Panc1 (cell line): Measurements from ENCODE around the gene TWSG1. TPM values are rescaled to one million over a fixed set of nuclear protein-coding genes. Genes with fewer than 3 reads are reported as not detected.

Source experiments
- ATAC-seq: fragments of 200-7000 bp; cut with Tn5 transposase; 2 replicates; pipeline ENCODE4 v1.9.1; 2020; ENCODE audit warnings: mild to moderate bottlenecking, moderate library complexity
- BruUV-seq: library from RNA; stranded (reverse); fragments of 400-500 nt; replicated peaks from 2 replicates; lab custom pipeline; 2021; lab: Mats Ljungman, UMichigan
- CTCF ChIA-PET: fragments of 300-600 bp; sonication (Branson Sonifier 250); formaldehyde crosslinking; loops from one replicate; lab custom pipeline; 2022; ENCODE audit warnings: antibody characterized with exemption; lab: Charles Lee
- POLR2A ChIA-PET: fragments of 300-600 bp; sonication (Branson Sonifier 250); formaldehyde crosslinking; loops from one replicate; lab custom pipeline; 2022; ENCODE audit warnings: antibody characterized with exemption; lab: Charles Lee
- DNase-seq: peaks from one replicate; pipeline ENCODE4 v3.0.0-alpha.2; 2010; ENCODE audit warnings: low read depth, low spot score
- H3K27ac ChIP-seq: 2 replicates; pipeline ENCODE4 v1.5.1; 2011; ENCODE audit warnings: mild to moderate bottlenecking, low read length, inconsistent platforms
- H3K27me3 ChIP-seq: fragments of 200-500 bp; sonication (Bioruptor generic); 2 replicates; pipeline ENCODE4 v1.6.0; 2014; ENCODE audit warnings: low read length, inconsistent platforms; ENCODE audit not compliant: control insufficient read depth, insufficient read depth
- H3K36me3 ChIP-seq: fragments of 200-500 bp; sonication (Bioruptor generic); 2 replicates; pipeline ENCODE4 v1.5.1; 2014; ENCODE audit warnings: inconsistent platforms, mild to moderate bottlenecking, low read length, moderate library complexity; ENCODE audit not compliant: control insufficient read depth, insufficient read depth
- H3K4me1 ChIP-seq: 2 replicates; pipeline ENCODE4 v1.5.1; 2011; ENCODE audit warnings: inconsistent platforms, mild to moderate bottlenecking, low read length, moderate library complexity; ENCODE audit not compliant: control insufficient read depth, insufficient read depth
- H3K4me3 ChIP-seq, 2 experiments: 2 replicates each; pipeline ENCODE4 v1.5.1; 2011 to 2012; ENCODE audit warnings: low read depth in 2 of 2, low read length in 2 of 2, mild to moderate bottlenecking in 2 of 2, inconsistent platforms in 1 of 2, moderate library complexity in 1 of 2
- H3K9me3 ChIP-seq: fragments of 200-500 bp; sonication (Bioruptor generic); 2 replicates; pipeline ENCODE4 v1.5.1; 2014; ENCODE audit warnings: low read depth, mild to moderate bottlenecking, inconsistent platforms, low read length, moderate library complexity; ENCODE audit not compliant: control insufficient read depth, insufficient read depth
- POLR2AphosphoS5 ChIP-seq: IDR thresholded peaks from 2 replicates; pipeline ENCODE4 v1.6.1; 2012; ENCODE audit warnings: mild to moderate bottlenecking, low read depth, low read length, moderate library complexity
- REST ChIP-seq, 2 experiments: IDR thresholded peaks; 2 replicates each; pipeline ENCODE4 v1.6.1; 2011 to 2012; ENCODE audit warnings: low read depth in 2 of 2, control low read depth in 1 of 2, low read length in 1 of 2, mild to moderate bottlenecking in 1 of 2, moderate library complexity in 1 of 2; ENCODE audit not compliant: insufficient read depth in 1 of 2
- SIN3A ChIP-seq: IDR thresholded peaks from 2 replicates; pipeline ENCODE4 v1.6.1; 2012; ENCODE audit warnings: low read depth, mild to moderate bottlenecking, low read length, moderate library complexity, borderline replicate concordance; ENCODE audit not compliant: insufficient read depth
- TCF7L2 ChIP-seq: IDR thresholded peaks from 2 replicates; pipeline ENCODE4 v1.6.1; 2011; ENCODE audit warnings: mild to moderate bottlenecking, low read depth, low read length, inconsistent platforms
- in situ Hi-C: cut with HindIII; loops from 2 replicates; pipeline ENCODE4 v1.10.0; 2016; ENCODE audit warnings: low sequenced_read_pairs, low pct_unique_long_range_greater_than_20kb
- intact Hi-C: fragments of 100-400 bp; cut with micrococcal nuclease; formaldehyde crosslinking; loops from one replicate; pipeline ENCODE4 v1.10.0; 2022; ENCODE audit not compliant: unreplicated experiment
- total RNA-seq: library from RNA; stranded (reverse); gene quantifications from one replicate; pipeline ENCODE4 v1.2.1, GENCODE V29; 2021; ENCODE audit not compliant: unreplicated experiment
- TF ChIP-seq, protein P1 (sequence below): fragments of 450-650 bp; IDR thresholded peaks from 2 replicates; pipeline ENCODE4 v1.5.1; 2017; ENCODE audit warnings: mild to moderate bottlenecking

The TWSG1 gene
- total RNA-seq, 1 experiment from 2014 or later, result 54.1 TPM

GRCh38 chr18:9346775-9347174 is 12.2 kb downstream of the TWSG1 start:
- intact Hi-C loops, result no loop called here
- ATAC-seq (no peak), DNase-seq (no peak)
- peaks cover 3% of the 10 kb centered on the region; the same call in 1 of the 2 replicates for H3K36me3 ChIP-seq
- ChIA-PET CTCF (no interaction called here), POLR2A (no interaction called here)
- peaks cover 16% of the 10 kb centered on the region for H3K4me1 ChIP-seq
- H3K27me3 ChIP-seq, result no peaks in the 10 kb centered on the region
- in situ Hi-C loops, result no loop called here
- no TSS peak for BruUV-seq
- no peak overlapping the region for H3K4me3 ChIP-seq
- H3K9me3 ChIP-seq, result no peaks in the 10 kb centered on the region
- no peak overlapping the region for H3K27ac ChIP-seq
- TF ChIP-seq, protein P1, sequence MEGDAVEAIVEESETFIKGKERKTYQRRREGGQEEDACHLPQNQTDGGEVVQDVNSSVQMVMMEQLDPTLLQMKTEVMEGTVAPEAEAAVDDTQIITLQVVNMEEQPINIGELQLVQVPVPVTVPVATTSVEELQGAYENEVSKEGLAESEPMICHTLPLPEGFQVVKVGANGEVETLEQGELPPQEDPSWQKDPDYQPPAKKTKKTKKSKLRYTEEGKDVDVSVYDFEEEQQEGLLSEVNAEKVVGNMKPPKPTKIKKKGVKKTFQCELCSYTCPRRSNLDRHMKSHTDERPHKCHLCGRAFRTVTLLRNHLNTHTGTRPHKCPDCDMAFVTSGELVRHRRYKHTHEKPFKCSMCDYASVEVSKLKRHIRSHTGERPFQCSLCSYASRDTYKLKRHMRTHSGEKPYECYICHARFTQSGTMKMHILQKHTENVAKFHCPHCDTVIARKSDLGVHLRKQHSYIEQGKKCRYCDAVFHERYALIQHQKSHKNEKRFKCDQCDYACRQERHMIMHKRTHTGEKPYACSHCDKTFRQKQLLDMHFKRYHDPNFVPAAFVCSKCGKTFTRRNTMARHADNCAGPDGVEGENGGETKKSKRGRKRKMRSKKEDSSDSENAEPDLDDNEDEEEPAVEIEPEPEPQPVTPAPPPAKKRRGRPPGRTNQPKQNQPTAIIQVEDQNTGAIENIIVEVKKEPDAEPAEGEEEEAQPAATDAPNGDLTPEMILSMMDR, result no peak
- TF ChIP-seq REST (IDR thresholded peaks at IDR 0.05; ENCODE audit: insufficient read depth in 1 of 2, low read depth in 2 of 2, low read length in 1 of 2), result no peak

DNA sequence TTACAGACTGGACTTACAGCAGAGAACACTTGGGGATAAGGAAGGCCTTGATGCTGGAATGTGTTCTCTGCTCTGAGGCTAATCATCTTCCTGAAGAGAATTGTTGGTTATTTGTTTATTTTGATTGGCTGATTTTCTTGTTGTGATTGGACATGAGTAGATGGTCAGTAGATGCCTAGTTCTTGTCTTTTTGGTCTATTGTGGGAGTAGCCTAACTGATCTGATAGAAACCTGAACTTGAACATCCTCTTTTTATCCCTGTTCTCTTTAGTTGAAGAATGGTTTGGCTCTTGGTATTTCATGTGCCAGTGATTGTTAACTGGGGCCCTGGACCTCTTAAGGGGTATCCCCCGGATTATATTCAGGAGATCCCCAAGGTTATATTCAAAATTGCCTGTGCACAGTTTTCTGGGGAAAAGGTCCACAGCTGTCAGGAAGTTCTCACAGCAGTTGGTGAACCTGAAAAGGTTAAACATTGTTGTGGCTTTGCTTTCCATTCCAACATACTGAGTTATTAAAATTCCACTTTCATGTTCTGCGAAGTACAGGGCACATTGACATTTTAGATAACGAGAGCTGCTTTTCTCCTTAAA is 13.6 kb downstream of the TWSG1 start:
- BruUV-seq, result no TSS peak
- ChIA-PET CTCF (interaction anchor here (1.0 kb wide), 1 partner anchor 168 kb away, joined by 3 read pairs; no protein-coding TSS in a partner anchor), POLR2A (interaction anchor here (0.6 kb wide), 1 partner anchor 12 kb away, joined by 11 read pairs; no protein-coding TSS in a partner anchor)
- H3K4me3 ChIP-seq, result no peak overlapping the region
- intact Hi-C loops (no loop called here), in situ Hi-C loops (no loop called here)
- peak overlapping the region; percentile 57 for H3K27ac ChIP-seq
- peaks cover 16% of the 10 kb centered on the region for H3K4me1 ChIP-seq
- ATAC-seq (peak; percentile 88), DNase-seq (no peak)
- H3K9me3 ChIP-seq, result no peaks in the 10 kb centered on the region
- no peaks in the 10 kb centered on the region; the same call in 1 of the 2 replicates for H3K36me3 ChIP-seq
- H3K27me3 ChIP-seq, result no peaks in the 10 kb centered on the region
- TF ChIP-seq REST (IDR thresholded peaks at IDR 0.05; ENCODE audit: insufficient read depth in 1 of 2, low read depth in 2 of 2, low read length in 1 of 2) (no peak), SIN3A (no peak), POLR2AphosphoS5 (no peak), TCF7L2 (peak; percentile 74)
- TF ChIP-seq, protein P1, result no peak
